HepG2 (cell line): ENCODE measurements around the gene RHBDF2. TPM values are rescaled to one million over a fixed set of nuclear protein-coding genes. Genes with fewer than 3 reads are reported as not detected.

ENCODE experiments used
- ARID5B ChIP-seq: IDR thresholded peaks from 2 replicates; pipeline ENCODE4 v1.4.0; 2020; ENCODE audit warnings: mild to moderate bottlenecking, missing genetic modification reagents
- BCL6 ChIP-seq: IDR thresholded peaks from 2 replicates; pipeline ENCODE4 v1.6.1; 2016; ENCODE audit warnings: missing genetic modification reagents, missing compliant biosample characterization
- MLXIP ChIP-seq: sonication (generic); formaldehyde crosslinking; IDR thresholded peaks from 2 replicates; pipeline ENCODE4 v1.9.0; 2021; ENCODE audit warnings: missing genetic modification reagents, borderline replicate concordance
- SIN3A ChIP-seq: IDR thresholded peaks from 2 replicates; pipeline ENCODE4 v1.6.1; 2011; ENCODE audit warnings: low read depth, mild to moderate bottlenecking, control low read depth, low read length, borderline replicate concordance
- SRSF4 ChIP-seq: fragments of 200-400 bp; formaldehyde crosslinking; IDR thresholded peaks from one replicate; pipeline ENCODE4 v1.6.1; 2018; ENCODE audit warnings: mild to moderate bottlenecking, low read depth, low read length, moderate library complexity; ENCODE audit not compliant: poor library complexity, severe bottlenecking
- STAT5B ChIP-seq: sonication (generic); formaldehyde crosslinking; IDR thresholded peaks from 2 replicates; pipeline ENCODE4 v1.4.0; 2020; ENCODE audit warnings: missing genetic modification reagents
- THAP8 ChIP-seq: sonication (generic); formaldehyde crosslinking; IDR thresholded peaks from 2 replicates; pipeline ENCODE4 v1.5.1; 2020; ENCODE audit warnings: missing genetic modification reagents, mild to moderate bottlenecking, borderline replicate concordance
- THAP9 ChIP-seq: sonication (generic); formaldehyde crosslinking; IDR thresholded peaks from 2 replicates; pipeline ENCODE4; 2020; ENCODE audit warnings: missing genetic modification reagents, mild to moderate bottlenecking, borderline replicate concordance
- TRAFD1 ChIP-seq: sonication (generic); formaldehyde crosslinking; IDR thresholded peaks from 2 replicates; pipeline ENCODE4 v1.5.1; 2020; ENCODE audit warnings: missing genetic modification reagents, mild to moderate bottlenecking, borderline replicate concordance
- ZBTB38 ChIP-seq: sonication (generic); formaldehyde crosslinking; IDR thresholded peaks from 2 replicates; pipeline ENCODE4 v1.5.1; 2020; ENCODE audit warnings: mild to moderate bottlenecking, missing genetic modification reagents
- ZFP36L1 ChIP-seq: sonication (generic); formaldehyde crosslinking; IDR thresholded peaks from 2 replicates; pipeline ENCODE4 v1.8.0; 2022; ENCODE audit warnings: mild to moderate bottlenecking, missing genetic modification reagents, moderate library complexity
- ZFP41 ChIP-seq: sonication (generic); formaldehyde crosslinking; IDR thresholded peaks from 2 replicates; pipeline ENCODE4 v1.4.0; 2020; ENCODE audit warnings: mild to moderate bottlenecking, missing genetic modification reagents, borderline replicate concordance
- ZNF343 ChIP-seq: sonication (generic); formaldehyde crosslinking; IDR thresholded peaks from 2 replicates; pipeline ENCODE4 v1.4.0; 2020; ENCODE audit warnings: mild to moderate bottlenecking, missing genetic modification reagents
- ZNF747 ChIP-seq: sonication (generic); formaldehyde crosslinking; IDR thresholded peaks from 2 replicates; pipeline ENCODE4 v1.8.1; 2023; ENCODE audit warnings: missing genetic modification reagents, mild to moderate bottlenecking, borderline replicate concordance
- polyA plus RNA-seq, 8 experiments: library from polyadenylated mRNA; depleted of rRNA in 3 of 8; stranded (reverse) in 7 of 8; unstranded in 1 of 8; fragments of >200 nt; fragmentation: Illumina TruSeq in 4 of 8; extraction: Trizol in 4 of 8; gene quantifications; 2 replicates each; pipeline versions ENCODE4 v1.2.1 to v1.2.3, GENCODE V29; 2011 to 2016; ENCODE audit warnings: low read depth in 4 of 8, missing spikeins in 1 of 8, mixed read lengths in 1 of 8; ENCODE audit not compliant: insufficient read depth in 1 of 8
- total RNA-seq, 5 experiments: library from RNA; depleted of rRNA; stranded (reverse); fragments of >200 nt; fragmentation: Illumina TruSeq; extraction: Trizol; gene quantifications; 2 replicates each; pipeline ENCODE4 v1.2.3, GENCODE V29; 2016; ENCODE audit warnings: low read depth in 1 of 5

RHBDF2 gene
- total and polyA plus RNA-seq, 2 of the 13 experiments (the other 11 are each of a cell fraction or from before 2014, with no cell fraction given): 7.8 to 24.2 TPM

GRCh38 chr17:76499267-76499667 is 2.0 kb downstream of the RHBDF2 start (continued):
- peak; percentile 56; the same call in 1 of the 2 replicates for TF ChIP-seq ZNF747 (CRISPR knock-in tag)
- peak; percentile 84; the same call in 1 of the 2 replicates for TF ChIP-seq SIN3A
- TF ChIP-seq ZNF343 (CRISPR knock-in tag): no peak
- TF ChIP-seq BCL6: peak; percentile 88
- peak; percentile 65 for TF ChIP-seq ZBTB38 (CRISPR knock-in tag)
- TF ChIP-seq TRAFD1 (CRISPR knock-in tag): 0 out of 2 replicates have a peak, but pooled peaks have one; percentile 78
- no peak for TF ChIP-seq MLXIP (CRISPR knock-in tag)
- peak; percentile 96 for TF ChIP-seq ARID5B (CRISPR knock-in tag)
- no peak for TF ChIP-seq THAP8 (CRISPR knock-in tag)
- peak; percentile 84; the same call in 1 of the 2 replicates for TF ChIP-seq ZFP36L1 (CRISPR knock-in tag)
- TF ChIP-seq ZFP41 (CRISPR knock-in tag): no peak
- TF ChIP-seq STAT5B (CRISPR knock-in tag): no peak
- TF ChIP-seq THAP9 (CRISPR knock-in tag): peak; percentile 37; the same call in 1 of the 2 replicates
- TF ChIP-seq SRSF4: no peak
